HEK293T (cell line): Measurements from ENCODE around the gene POLR3A.

Experiments
- CTCF ChIA-PET: fragments of 350-600 bp; formaldehyde crosslinking; extraction: SDS; loops from one replicate; lab custom pipeline; 2021; ENCODE audit warnings: antibody characterized with exemption, inconsistent platforms; lab: Yijun Ruan, JAX
- POLR2A ChIA-PET: fragments of 350-600 bp; formaldehyde crosslinking; extraction: SDS; loops from one replicate; lab custom pipeline; 2020; ENCODE audit warnings: antibody characterized with exemption, inconsistent platforms; lab: Yijun Ruan, JAX
- DNase-seq: peaks from one replicate; pipeline ENCODE4 v3.0.0; 2012; ENCODE audit warnings: mixed read lengths; ENCODE audit errors: extremely low spot score
- ARNT ChIP-seq: fragments of 450-650 bp; IDR thresholded peaks from 2 replicates; pipeline ENCODE4 v1.6.1; 2017; ENCODE audit warnings: mild to moderate bottlenecking
- BHLHE40 ChIP-seq: fragments of 450-650 bp; IDR thresholded peaks from 2 replicates; pipeline ENCODE4 v1.6.1; 2016; ENCODE audit warnings: mild to moderate bottlenecking, moderate library complexity, borderline replicate concordance
- CTBP1 ChIP-seq: fragments of 450-650 bp; IDR thresholded peaks from 2 replicates; pipeline ENCODE4 v1.6.1; 2016; ENCODE audit warnings: borderline replicate concordance
- ELF4 ChIP-seq: fragments of 450-650 bp; IDR thresholded peaks from 2 replicates; pipeline ENCODE4 v1.6.1; 2017; ENCODE audit warnings: antibody characterized with exemption
- FOXA1 ChIP-seq: fragments of 450-650 bp; IDR thresholded peaks from 2 replicates; pipeline ENCODE4 v1.6.1; 2016; ENCODE audit warnings: mild to moderate bottlenecking
- FOXK2 ChIP-seq: fragments of 450-650 bp; IDR thresholded peaks from 2 replicates; pipeline ENCODE4 v1.6.1; 2016; ENCODE audit warnings: mild to moderate bottlenecking
- FOXM1 ChIP-seq: fragments of 450-650 bp; IDR thresholded peaks from 2 replicates; pipeline ENCODE4 v1.6.1; 2017; ENCODE audit warnings: mild to moderate bottlenecking, borderline replicate concordance
- HDGF ChIP-seq: fragments of 450-650 bp; IDR thresholded peaks from 2 replicates; pipeline ENCODE4 v1.6.1; 2017; ENCODE audit warnings: antibody characterized with exemption, borderline replicate concordance
- L3MBTL2 ChIP-seq: fragments of 450-650 bp; conservative IDR thresholded peaks from 2 replicates; pipeline ENCODE4 v1.6.1; 2016; ENCODE audit warnings: mild to moderate bottlenecking
- LEF1 ChIP-seq: fragments of 450-650 bp; IDR thresholded peaks from 2 replicates; pipeline ENCODE4 v1.6.1; 2017; ENCODE audit warnings: mild to moderate bottlenecking, borderline replicate concordance
- NFRKB ChIP-seq: fragments of 450-650 bp; IDR thresholded peaks from 2 replicates; pipeline ENCODE4 v1.6.1; 2016; ENCODE audit warnings: mild to moderate bottlenecking, moderate library complexity
- SP1 ChIP-seq: fragments of 450-650 bp; IDR thresholded peaks from 2 replicates; pipeline ENCODE4 v1.6.1; 2017
- SUZ12 ChIP-seq: fragments of 450-650 bp; IDR thresholded peaks from 2 replicates; pipeline ENCODE4 v1.6.1; 2016; ENCODE audit warnings: mild to moderate bottlenecking
- TARDBP ChIP-seq: fragments of 450-650 bp; IDR thresholded peaks from 2 replicates; pipeline ENCODE4 v1.6.1; 2016
- ZNF384 ChIP-seq: fragments of 450-650 bp; IDR thresholded peaks from 2 replicates; pipeline ENCODE4 v1.6.1; 2016
- TF ChIP-seq, protein P1 (sequence below): fragments of 450-650 bp; IDR thresholded peaks from 2 replicates; pipeline ENCODE4 v1.6.1; 2016

The POLR3A gene

DNA sequence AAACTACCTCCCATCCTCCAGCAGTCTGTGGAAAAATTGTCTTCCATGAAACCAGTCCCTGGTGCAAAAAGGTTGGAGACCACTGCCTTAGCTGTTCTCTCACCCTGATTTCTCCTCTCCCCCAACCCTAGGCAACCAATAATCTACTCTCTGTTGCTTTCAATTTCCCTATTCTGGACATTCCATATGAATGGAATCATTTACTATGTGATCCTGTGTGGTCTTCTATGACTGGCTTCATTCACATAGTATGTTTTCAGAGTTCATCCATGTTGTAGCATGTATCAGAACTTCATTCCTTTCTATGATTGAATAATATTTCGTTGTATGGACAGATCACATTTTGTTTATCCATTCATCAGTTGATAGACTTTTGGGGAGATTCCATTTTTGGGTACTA is 64.5 kb downstream of the POLR3A start:
- CTCF ChIA-PET = interaction anchor here (1.1 kb wide), 1 partner anchor 8 kb away, joined by 3 read pairs; no protein-coding TSS in a partner anchor
- POLR2A ChIA-PET = no interaction called here

DNA sequence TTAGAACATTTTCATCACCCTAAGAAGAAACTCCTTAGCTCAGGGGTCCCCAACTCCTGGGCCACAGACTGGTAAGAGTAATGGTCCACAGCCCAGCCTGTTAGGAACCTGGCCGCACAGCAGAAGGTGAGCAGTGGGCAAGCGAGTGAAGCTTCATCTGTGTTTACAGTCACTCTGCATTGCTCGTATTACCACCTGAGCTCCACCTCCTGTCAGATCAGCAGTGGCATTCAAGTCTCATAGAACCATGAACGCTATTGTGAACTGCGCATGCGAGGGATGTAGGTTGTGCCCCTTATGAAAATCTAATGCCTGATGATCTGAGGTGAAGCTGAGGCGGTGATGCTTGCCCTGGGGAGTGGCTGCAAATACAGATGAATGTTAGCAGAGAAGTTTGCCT is 65.4 kb downstream of the POLR3A start:
- ChIA-PET CTCF (interaction anchor here (1.1 kb wide), 1 partner anchor 9 kb away, joined by 3 read pairs; no protein-coding TSS in a partner anchor), POLR2A (no interaction called here)
- TF ChIP-seq HDGF (no peak), SUZ12 (no peak), SP1 (no peak), FOXM1 (no peak), TARDBP (no peak), L3MBTL2 (no peak), FOXA1 (no peak), ELF4 (no peak), CTBP1 (no peak)
- TF ChIP-seq, protein P1, sequence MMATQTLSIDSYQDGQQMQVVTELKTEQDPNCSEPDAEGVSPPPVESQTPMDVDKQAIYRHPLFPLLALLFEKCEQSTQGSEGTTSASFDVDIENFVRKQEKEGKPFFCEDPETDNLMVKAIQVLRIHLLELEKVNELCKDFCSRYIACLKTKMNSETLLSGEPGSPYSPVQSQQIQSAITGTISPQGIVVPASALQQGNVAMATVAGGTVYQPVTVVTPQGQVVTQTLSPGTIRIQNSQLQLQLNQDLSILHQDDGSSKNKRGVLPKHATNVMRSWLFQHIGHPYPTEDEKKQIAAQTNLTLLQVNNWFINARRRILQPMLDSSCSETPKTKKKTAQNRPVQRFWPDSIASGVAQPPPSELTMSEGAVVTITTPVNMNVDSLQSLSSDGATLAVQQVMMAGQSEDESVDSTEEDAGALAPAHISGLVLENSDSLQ = no peak
- no peak for DNase-seq

More for the DNA sequence above, 64.5 kb downstream of the POLR3A start:
- no peak for DNase-seq
- no peak for TF ChIP-seq HDGF
- TF ChIP-seq LEF1 = no peak
- TF ChIP-seq SUZ12 = no peak
- TF ChIP-seq FOXM1 = no peak

DNA sequence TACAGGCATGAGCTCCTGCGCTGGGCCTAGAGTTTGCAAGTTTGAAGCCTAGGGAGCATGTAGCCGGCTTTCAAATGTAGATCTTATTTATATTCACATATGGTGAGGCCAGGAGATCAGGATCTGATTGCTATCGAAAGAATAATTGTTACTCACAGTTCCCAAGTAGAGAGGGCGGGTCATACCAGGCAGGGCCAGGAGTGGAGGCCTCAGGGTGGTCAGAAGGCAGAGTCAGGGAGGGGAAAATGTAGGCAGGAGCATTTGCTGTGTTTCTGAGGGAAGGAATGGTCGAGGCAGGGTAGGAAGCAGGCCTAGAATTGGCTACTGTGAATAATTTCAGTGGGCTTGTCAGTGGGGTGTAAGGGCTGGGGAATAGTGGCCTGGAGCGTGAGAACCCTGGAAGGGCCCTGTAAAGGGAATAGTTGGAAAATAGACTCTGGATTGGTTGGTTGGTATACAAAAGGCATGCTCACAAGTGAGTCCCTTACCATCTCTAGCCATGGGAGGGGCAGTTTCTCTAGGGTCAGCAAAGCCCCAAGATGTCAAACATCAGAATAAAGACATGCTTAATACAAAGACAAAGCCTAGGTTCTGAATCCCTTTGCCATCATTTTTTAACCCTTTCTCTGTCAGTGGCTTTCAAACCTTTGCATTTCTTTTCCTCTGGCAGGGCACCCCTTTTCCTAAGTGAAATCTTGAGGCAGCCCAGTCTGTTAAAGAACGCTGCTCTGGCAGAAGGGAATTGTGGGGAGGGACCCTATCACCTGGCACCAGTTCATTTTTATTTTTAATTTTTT is 66.8 kb downstream of the POLR3A start:
- CTCF ChIA-PET = no interaction called here

DNA sequence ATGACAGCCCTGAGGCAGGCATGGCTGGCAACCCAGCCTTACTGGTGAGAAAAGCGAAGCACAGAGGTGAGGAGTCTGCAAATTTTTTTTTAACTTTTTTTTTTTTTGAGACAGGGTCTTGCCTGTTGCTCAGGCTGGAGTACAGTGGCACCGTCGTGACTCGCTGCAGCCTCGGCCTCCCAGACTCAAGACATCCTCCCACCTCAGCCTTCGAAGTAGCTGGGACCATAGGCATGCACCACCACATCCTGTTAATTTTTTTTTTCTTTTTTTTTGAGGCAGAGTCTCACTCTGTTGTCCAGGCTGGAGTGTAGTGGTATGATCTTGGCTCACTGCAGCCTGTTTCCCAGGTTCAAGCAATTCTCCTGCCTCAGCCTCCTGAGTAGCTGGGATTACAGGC is 67.6 kb downstream of the POLR3A start:
- no peak for DNase-seq
- POLR2A ChIA-PET = no interaction called here
- CTCF ChIA-PET = no interaction called here
- TF ChIP-seq FOXM1 (no peak), SP1 (no peak), SUZ12 (no peak), CTBP1 (no peak), HDGF (no peak), ZNF384 (no peak), BHLHE40 (no peak), NFRKB (no peak)
- TF ChIP-seq, protein P1 = no peak

More for the DNA sequence above, 66.8 kb downstream of the POLR3A start:
- no peak for DNase-seq
- no peak for TF ChIP-seq ELF4
- TF ChIP-seq, protein P1 = no peak
- no peak for TF ChIP-seq TARDBP
- no peak for TF ChIP-seq HDGF
- POLR2A ChIA-PET = no interaction called here

DNA sequence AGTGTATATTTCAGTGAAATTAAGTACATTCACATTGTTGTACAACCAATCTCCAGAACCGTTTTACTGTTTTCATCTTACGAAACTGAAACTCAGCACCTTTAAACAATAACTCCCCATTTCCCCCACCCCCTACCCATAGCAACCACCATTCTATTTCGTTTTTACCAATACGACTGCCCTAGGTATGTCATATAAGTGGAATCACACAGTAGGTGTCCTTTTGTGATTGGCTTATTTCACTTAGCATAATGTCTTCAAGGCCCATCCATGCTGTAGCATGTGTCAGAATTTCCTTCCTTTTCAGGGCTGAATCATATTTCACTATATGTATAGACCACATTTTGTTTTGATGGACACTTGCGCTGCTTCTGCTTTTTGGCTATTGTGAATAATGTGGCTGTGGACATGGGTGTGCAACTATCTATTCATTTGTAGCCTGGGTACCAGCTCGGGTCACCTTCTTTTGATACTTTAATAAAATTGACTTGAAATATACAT is 68.4 kb downstream of the POLR3A start:
- POLR2A ChIA-PET = no interaction called here
- CTCF ChIA-PET = no interaction called here

DNA sequence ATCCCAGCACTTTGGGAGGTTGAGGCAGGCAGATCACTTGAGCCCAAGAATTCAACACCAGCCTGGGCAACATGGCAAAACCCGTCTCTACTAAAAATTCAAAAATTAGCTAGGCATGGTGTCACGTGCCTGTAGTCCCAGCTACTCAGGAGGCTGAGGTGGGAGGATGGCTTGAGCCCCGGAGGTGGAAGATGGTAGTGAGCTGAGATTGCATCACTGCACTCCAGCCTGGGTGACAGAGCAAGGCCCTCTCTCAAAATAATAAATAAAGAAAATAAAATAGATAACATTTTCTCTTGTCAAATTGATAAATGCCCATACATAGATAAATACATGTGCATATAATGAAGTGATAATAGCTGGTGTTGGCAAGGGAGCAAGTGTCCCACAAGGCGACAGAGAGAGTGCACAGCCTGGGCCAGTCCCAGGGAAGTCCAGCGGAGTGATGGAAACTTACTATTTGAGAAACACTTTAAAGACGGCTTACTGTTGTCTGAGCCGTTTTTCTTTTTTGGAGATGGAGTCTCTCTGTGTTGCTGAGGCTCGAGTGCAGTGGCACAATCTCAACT is 69.3 kb downstream of the POLR3A start:
- DNase-seq = no peak
- CTCF ChIA-PET = no interaction called here
- POLR2A ChIA-PET = no interaction called here
- no peak for TF ChIP-seq CTBP1
- no peak for TF ChIP-seq ELF4
- no peak for TF ChIP-seq ZNF384
- TF ChIP-seq FOXA1 = no peak

More for the DNA sequence above, 68.4 kb downstream of the POLR3A start:
- TF ChIP-seq BHLHE40 (no peak), ELF4 (no peak), LEF1 (no peak), ZNF384 (no peak), FOXM1 (no peak), FOXK2 (no peak), HDGF (no peak), FOXA1 (no peak), L3MBTL2 (no peak), SUZ12 (no peak), NFRKB (no peak), ARNT (no peak), TARDBP (no peak), CTBP1 (no peak), SP1 (no peak)
- TF ChIP-seq, protein P1 = no peak
- no peak for DNase-seq
